Keratinocyte (primary cell): ENCODE measurements around the gene RAB30.

ENCODE experiments used
- CTCF ChIP-seq, 3 experiments: IDR thresholded peaks in 1 of 3; conservative IDR thresholded peaks in 1 of 3; optimal IDR thresholded peaks in 1 of 3; 2 replicates in 2 of 3; 3 replicates in 1 of 3; pipeline versions ENCODE3 to v1.5.1; 2011; ENCODE audit warnings: low read length in 3 of 3, mild to moderate bottlenecking in 3 of 3, moderate library complexity in 2 of 3, control low read depth in 1 of 3, inconsistent platforms in 1 of 3; ENCODE audit not compliant: insufficient read depth in 2 of 3; ENCODE audit errors: extremely low read depth in 1 of 3
- EZH2 ChIP-seq: IDR thresholded peaks from one replicate; pipeline ENCODE4 v1.6.1; 2012; ENCODE audit warnings: inconsistent platforms, mild to moderate bottlenecking, low read length, moderate library complexity

GRCh38 chr11:83024270-83024854 lies 47.3 kb downstream of the RAB30 start:
- no peak for TF ChIP-seq CTCF (optimal IDR thresholded peaks at IDR 0.05 in 1 of 3, IDR thresholded peaks at IDR 0.05 in 1 of 3, conservative IDR thresholded peaks at IDR 0.05 in 1 of 3; ENCODE audit: extremely low read depth in 1 of 3, insufficient read depth in 2 of 3, low read length in 3 of 3)
- TF ChIP-seq EZH2, result no peak
